H1 (cell line): Measurements from ENCODE around the gene ANGPTL2.

Experiments
- ATF3 ChIP-seq: IDR thresholded peaks from 2 replicates; pipeline ENCODE4 v1.6.1; 2011; ENCODE audit warnings: low read depth, mild to moderate bottlenecking, low read length; ENCODE audit not compliant: insufficient read depth
- CBX8 ChIP-seq: fragments of 300-800, 300-1000 bp; sonication (generic); IDR thresholded peaks from 2 replicates; pipeline ENCODE4 v1.7.1; 2016; ENCODE audit warnings: low read depth, low read length, borderline replicate concordance
- CHD2 ChIP-seq: IDR thresholded peaks from 2 replicates; pipeline ENCODE4 v1.6.1; 2012; ENCODE audit warnings: low read length, improper control_type of control experiment
- CREB1 ChIP-seq: IDR thresholded peaks from 2 replicates; pipeline ENCODE4 v1.6.1; 2012; ENCODE audit warnings: inconsistent platforms
- CTCF ChIP-seq, 3 experiments: IDR thresholded peaks; 1 replicate in 2 of 3; 2 replicates in 1 of 3; pipeline versions ENCODE4 v1.5.1 to v1.6.1; 2011; ENCODE audit warnings: low read length in 3 of 3, mild to moderate bottlenecking in 3 of 3, inconsistent platforms in 2 of 3, low read depth in 1 of 3, moderate library complexity in 1 of 3; ENCODE audit not compliant: insufficient read depth in 1 of 3; ENCODE audit errors: control extremely low read depth in 1 of 3
- EZH2 ChIP-seq: fragments of 200-600 bp; sonication (generic); IDR thresholded peaks from 2 replicates; pipeline ENCODE4 v1.7.1; 2012; ENCODE audit warnings: low read depth, mild to moderate bottlenecking, moderate library complexity, low read length, inconsistent platforms; ENCODE audit not compliant: severe bottlenecking
- HDAC2 ChIP-seq, 2 experiments: fragments of 300-600 bp in 1 of 2; sonication (generic) in 1 of 2; IDR thresholded peaks; 2 replicates each; pipeline ENCODE4 v1.6.1; 2011 to 2012; ENCODE audit warnings: low read depth in 2 of 2, low read length in 2 of 2, mild to moderate bottlenecking in 2 of 2, moderate library complexity in 2 of 2, borderline replicate concordance in 1 of 2, inconsistent platforms in 1 of 2
- HDAC6 ChIP-seq: IDR thresholded peaks from one replicate; pipeline ENCODE4 v1.7.1; 2012; ENCODE audit warnings: low read depth, mild to moderate bottlenecking, inconsistent platforms, low read length, moderate library complexity
- JUND ChIP-seq: IDR thresholded peaks from 2 replicates; pipeline ENCODE4 v1.6.1; 2011; ENCODE audit warnings: mild to moderate bottlenecking, improper control_type of control experiment, low read length
- NRF1 ChIP-seq: IDR thresholded peaks from 2 replicates; pipeline ENCODE4 v1.6.1; 2011; ENCODE audit warnings: mild to moderate bottlenecking, low read depth, low read length, improper control_type of control experiment
- POLR2A ChIP-seq, 2 experiments: IDR thresholded peaks; 1 replicate in 1 of 2; 2 replicates in 1 of 2; pipeline ENCODE4 v1.6.1; 2011; ENCODE audit warnings: low read depth in 2 of 2, low read length in 2 of 2, mild to moderate bottlenecking in 2 of 2; ENCODE audit errors: control extremely low read depth in 1 of 2
- POLR2AphosphoS5 ChIP-seq: IDR thresholded peaks from 2 replicates; pipeline ENCODE4 v1.6.1; 2011; ENCODE audit warnings: low read depth, low read length
- TBP ChIP-seq: IDR thresholded peaks from 2 replicates; pipeline ENCODE4 v1.6.1; 2011; ENCODE audit warnings: low read depth, low read length, improper control_type of control experiment

GRCh38 chr9:127098916-127099553, 23.4 kb downstream of the ANGPTL2 start:
- TF ChIP-seq POLR2A (IDR thresholded peaks at IDR 0.05; ENCODE audit: control extremely low read depth in 1 of 2, low read depth in 2 of 2, low read length in 2 of 2) (no peak), HDAC2 (IDR thresholded peaks at IDR 0.05; ENCODE audit: borderline replicate concordance in 1 of 2, low read depth in 2 of 2, low read length in 2 of 2) (no peak), HDAC6 (no peak), NRF1 (no peak), CHD2 (no peak), CTCF (IDR thresholded peaks at IDR 0.05; ENCODE audit: control extremely low read depth in 1 of 3, insufficient read depth in 1 of 3, low read depth in 1 of 3, low read length in 3 of 3) (no peak), POLR2AphosphoS5 (no peak), ATF3 (no peak), JUND (no peak), CREB1 (no peak), EZH2 (no peak), TBP (no peak), CBX8 (no peak)
